Measurements from ENCODE around the gene NSG1.

- TF ChIP-seq CTCF (conservative IDR thresholded peaks at IDR 0.05 in 1 of 2, IDR thresholded peaks at IDR 0.05 in 1 of 2; ENCODE audit: low read depth in 1 of 2, low read length in 2 of 2) (peak; percentile 6 to 12), EZH2 (IDR thresholded peaks at IDR 0.05; ENCODE audit: low read length, missing control alignments) (no peak)
Measured at GRCh38 chr4:4427121-4427870, 40.4 kb downstream of the NSG1 start.

Measured in fibroblast of lung (primary cell).